Effector memory CD4-positive, alpha-beta T cell (primary cell): ENCODE measurements around the gene TMEM219.

Experiments used
- DNase-seq, 3 donors: peaks; one replicate each; pipeline ENCODE4 v3.0.0-alpha.2; 2020
- H3K27ac ChIP-seq: 2 replicates; pipeline ENCODE4 v1.7.0; 2013; ENCODE audit warnings: mild to moderate bottlenecking, low read length, moderate library complexity; ENCODE audit not compliant: insufficient read depth, poor library complexity, severe bottlenecking
- H3K27me3 ChIP-seq: replicated peaks from 2 replicates; pipeline ENCODE4 v1.7.0; 2013; ENCODE audit warnings: mild to moderate bottlenecking, low read length; ENCODE audit not compliant: insufficient read depth, control insufficient read depth, poor library complexity, severe bottlenecking
- H3K36me3 ChIP-seq: 2 replicates; pipeline ENCODE4 v1.7.0; 2013; ENCODE audit warnings: mild to moderate bottlenecking, low read length, moderate library complexity; ENCODE audit not compliant: control insufficient read depth, insufficient read depth
- H3K4me1 ChIP-seq: 2 replicates; pipeline ENCODE4 v1.7.0; 2013; ENCODE audit warnings: low read length, mild to moderate bottlenecking; ENCODE audit not compliant: control insufficient read depth, insufficient read depth, poor library complexity, severe bottlenecking
- H3K4me3 ChIP-seq: 2 replicates; pipeline ENCODE4 v1.7.0; 2013; ENCODE audit warnings: low read length, low read depth, mild to moderate bottlenecking; ENCODE audit not compliant: insufficient read depth, poor library complexity, severe bottlenecking
- H3K9me3 ChIP-seq: 2 replicates; pipeline ENCODE4 v1.7.0; 2013; ENCODE audit warnings: mild to moderate bottlenecking, low read length, moderate library complexity; ENCODE audit not compliant: control insufficient read depth
- total RNA-seq, 3 donors: gene quantifications; one replicate each; lab custom pipeline; 2026; lab: John Stamatoyannopoulos, UW

TMEM219 gene, protein sequence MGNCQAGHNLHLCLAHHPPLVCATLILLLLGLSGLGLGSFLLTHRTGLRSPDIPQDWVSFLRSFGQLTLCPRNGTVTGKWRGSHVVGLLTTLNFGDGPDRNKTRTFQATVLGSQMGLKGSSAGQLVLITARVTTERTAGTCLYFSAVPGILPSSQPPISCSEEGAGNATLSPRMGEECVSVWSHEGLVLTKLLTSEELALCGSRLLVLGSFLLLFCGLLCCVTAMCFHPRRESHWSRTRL
- 30.5 to 47.7 (median 44.9) reads per million in 3 donors for total RNA-seq

DNA sequence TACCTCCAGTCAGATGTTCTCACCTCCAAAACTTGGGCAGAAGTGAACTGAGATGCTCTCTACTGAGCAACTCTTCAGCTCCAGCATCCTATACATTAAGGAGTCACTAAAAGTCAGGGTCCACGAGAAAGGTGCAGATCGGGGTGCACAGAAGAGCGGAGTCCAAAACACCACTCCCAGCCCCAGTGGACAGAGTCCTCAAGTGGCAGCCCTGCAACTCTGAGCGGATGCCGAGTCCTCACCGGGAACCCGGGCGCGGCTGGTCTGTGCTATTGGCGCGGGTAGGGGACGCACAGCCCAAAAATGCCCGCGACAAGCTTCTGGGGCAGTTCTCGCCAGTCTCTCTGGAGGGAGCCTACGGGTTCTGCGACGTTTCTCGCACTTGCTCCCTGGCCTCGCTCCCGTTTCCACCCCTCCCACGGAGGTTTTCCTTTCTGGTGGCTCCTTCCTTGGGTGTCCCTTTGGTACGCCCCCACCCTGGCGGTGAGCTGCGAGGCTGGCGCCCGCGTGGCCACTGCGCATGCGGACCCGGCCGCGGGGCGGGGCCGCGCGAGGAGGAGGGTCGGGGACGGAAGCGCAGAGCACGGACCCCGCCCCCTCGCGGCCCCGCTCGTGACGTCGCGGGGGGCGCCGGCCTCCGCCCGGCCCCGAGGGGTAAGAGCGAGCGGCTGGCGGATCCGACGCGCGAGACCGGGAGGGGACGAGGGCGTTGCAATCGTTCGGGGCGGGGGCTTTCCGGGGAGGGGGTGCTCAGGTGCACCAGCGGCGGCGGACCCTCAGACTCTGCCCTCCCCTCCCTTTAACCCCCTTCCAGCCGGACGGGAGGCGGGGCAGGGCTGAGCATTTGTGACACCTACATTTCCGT, at the start of gene TMEM219:
Gene TMEM219 (plus strand): TSS at position 601 of the 865 bp plus-strand sequence. CDS start 1,065 bp downstream, outside the sequence.
- H3K4me3 ChIP-seq, result peak within 1 kb of the TSS; percentile 70

DNA sequence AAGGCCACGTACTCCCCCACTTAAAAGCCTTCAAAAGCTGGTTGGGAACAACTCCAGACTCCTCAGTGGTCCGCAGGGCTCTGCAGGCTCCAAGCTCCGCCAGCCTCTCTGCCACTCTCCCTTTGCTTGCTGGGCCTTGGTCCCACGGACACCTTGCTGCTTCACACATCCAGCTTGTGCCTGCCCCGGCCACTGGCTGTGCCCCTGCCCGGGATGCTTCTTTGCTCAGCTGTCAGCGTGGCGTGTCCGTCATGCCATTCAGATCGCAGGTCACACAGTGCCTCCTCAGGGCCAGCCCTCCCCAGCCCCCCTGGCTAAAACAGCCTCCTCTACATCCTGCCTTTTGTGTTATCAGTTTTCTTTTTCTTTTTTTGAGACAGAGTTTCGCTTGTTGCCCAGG, 49.8 kb upstream of the TMEM219 start:
- Histone ChIP-seq H3K27me3 (no peaks in the 10 kb centered on the region), H3K27ac (no peak overlapping the region), H3K4me1 (no peaks in the 10 kb centered on the region), H3K9me3 (no peaks in the 10 kb centered on the region), H3K36me3 (peaks cover 7% of the 10 kb centered on the region), H3K4me3 (no peak overlapping the region)
- DNase-seq, result no peak

More for the DNA sequence above, at the start of gene TMEM219:
- peak; percentile 90 to 93 (median 91) for DNase-seq
- no peaks in the 10 kb centered on the region for H3K27me3 ChIP-seq
- H3K9me3 ChIP-seq, result no peaks in the 10 kb centered on the region
- H3K4me1 ChIP-seq, result peaks cover 11% of the 10 kb centered on the region
- H3K27ac ChIP-seq, result peak within 1 kb of the TSS; percentile 87
- H3K36me3 ChIP-seq, result no peaks in the 10 kb centered on the region

DNA sequence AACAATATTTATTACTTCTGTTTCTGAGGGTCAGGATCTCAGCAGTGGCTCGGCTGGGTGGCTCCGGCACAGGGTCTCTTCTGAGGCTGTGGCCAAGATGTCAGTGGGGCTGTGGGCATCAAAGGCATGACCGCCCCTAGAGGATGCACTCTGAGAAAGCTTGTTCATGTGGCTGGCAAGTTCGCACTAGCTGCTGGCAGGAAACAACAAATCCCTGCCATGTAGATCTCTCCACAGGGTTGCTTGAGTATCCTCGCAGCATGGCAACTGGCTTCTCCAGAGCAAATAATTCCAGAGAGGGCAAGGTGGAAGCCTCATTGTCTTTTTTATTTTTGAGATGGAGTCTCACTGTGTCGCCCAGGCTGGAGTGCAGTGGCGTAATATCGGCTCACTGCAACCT, 48.4 kb upstream of the TMEM219 start:
- DNase-seq, result no peak
- Histone ChIP-seq H3K9me3 (no peaks in the 10 kb centered on the region), H3K4me3 (no peak overlapping the region), H3K4me1 (no peaks in the 10 kb centered on the region), H3K36me3 (peaks cover 12% of the 10 kb centered on the region), H3K27me3 (no peaks in the 10 kb centered on the region), H3K27ac (no peak overlapping the region)

DNA sequence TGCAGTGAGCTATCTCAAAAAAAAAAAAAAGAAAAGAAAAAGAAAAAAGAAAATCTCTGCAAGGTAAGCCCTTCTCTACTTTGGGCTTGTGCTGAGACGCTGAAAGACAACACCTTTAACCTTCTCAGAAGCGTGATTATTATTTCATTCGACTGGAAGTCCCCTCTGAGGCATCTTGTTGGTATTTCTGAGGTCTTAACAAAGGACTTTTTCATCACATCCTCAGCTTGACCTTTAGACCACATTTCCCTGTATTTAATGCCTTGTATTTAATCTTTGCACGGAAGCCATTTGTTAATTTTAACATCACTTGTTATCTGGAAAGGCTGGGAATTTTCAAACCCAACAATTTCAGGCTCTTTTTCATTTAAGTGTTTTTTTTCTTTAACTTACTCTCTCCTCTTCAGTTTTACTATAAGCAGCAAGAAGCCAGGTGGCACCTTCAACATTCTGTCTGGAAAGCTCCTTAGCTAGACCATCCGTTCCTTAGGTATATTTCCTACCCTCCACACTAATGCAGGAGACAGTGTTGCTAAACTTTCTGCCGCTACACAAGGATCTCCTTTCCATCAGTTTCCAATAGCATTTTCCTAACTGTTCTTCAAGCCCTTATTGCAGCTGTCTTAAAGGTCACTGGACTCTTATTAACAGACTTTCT, 46.2 kb upstream of the TMEM219 start:
- H3K4me1 ChIP-seq, result no peaks in the 10 kb centered on the region
- no peak for DNase-seq
- H3K36me3 ChIP-seq, result peaks cover 31% of the 10 kb centered on the region
- no peak overlapping the region for H3K27ac ChIP-seq
- H3K9me3 ChIP-seq, result no peaks in the 10 kb centered on the region
- H3K4me3 ChIP-seq, result no peak overlapping the region
- no peaks in the 10 kb centered on the region for H3K27me3 ChIP-seq

DNA sequence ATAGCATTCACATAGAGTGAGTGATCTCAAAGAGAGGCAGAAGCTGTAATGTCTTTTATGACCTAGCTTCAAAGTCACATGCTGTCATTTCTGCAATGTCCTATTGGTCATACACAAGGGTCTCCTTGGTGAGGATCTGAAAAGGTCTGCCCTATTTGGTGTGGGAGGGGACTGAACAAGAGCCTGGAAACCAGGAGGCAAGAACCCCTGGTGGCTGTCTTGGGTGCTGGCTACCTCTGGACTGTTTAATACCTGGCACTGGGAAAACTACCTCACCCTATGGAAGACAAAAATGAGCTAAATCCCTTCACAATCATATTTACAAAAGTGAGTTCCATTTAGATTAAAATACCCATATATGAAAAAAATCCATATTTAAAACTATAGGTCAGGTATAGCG, 44.9 kb upstream of the TMEM219 start:
- DNase-seq, result no peak
- no peak overlapping the region for H3K4me3 ChIP-seq
- no peaks in the 10 kb centered on the region for H3K27me3 ChIP-seq
- no peaks in the 10 kb centered on the region for H3K9me3 ChIP-seq
- peaks cover 43% of the 10 kb centered on the region for H3K36me3 ChIP-seq
- H3K27ac ChIP-seq, result no peak overlapping the region
- no peaks in the 10 kb centered on the region for H3K4me1 ChIP-seq

DNA sequence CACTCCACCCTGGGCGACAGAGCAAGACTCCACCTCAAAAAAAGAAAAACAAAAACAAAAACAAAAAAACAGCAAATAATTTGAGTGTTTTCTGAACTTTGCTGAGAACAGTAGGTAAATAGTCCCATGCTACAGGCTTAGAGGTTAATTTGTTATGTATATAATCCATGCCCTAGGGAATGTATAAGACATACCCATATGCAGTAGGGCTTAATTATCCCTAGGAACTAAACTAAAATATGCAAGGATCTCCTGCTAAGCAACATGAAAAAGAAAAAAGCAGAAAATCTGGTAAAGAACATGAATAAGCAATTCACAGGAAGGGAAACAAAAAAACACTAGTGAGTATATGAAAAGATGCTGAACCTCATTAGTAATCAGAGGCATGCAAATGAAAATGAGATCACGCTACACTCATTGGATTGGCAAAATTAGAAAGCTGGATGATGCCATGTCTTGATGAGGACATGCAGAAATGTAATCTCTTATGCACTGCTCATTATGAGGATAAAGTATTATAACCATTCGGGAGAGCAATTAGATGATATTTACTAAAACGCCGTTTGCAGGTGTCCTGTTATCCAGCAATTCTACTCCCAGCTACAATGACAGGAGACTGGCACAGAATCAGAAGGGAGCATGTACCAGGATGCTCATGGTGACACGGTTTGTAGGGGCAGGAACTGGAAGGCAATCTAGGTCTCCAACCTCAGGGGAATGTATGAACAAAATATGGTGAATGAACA, 41.4 kb upstream of the TMEM219 start:
- DNase-seq, result no peak
- Histone ChIP-seq H3K4me1 (no peaks in the 10 kb centered on the region), H3K27me3 (no peaks in the 10 kb centered on the region), H3K36me3 (peaks cover 49% of the 10 kb centered on the region), H3K4me3 (no peak overlapping the region), H3K27ac (no peak overlapping the region), H3K9me3 (no peaks in the 10 kb centered on the region)

DNA sequence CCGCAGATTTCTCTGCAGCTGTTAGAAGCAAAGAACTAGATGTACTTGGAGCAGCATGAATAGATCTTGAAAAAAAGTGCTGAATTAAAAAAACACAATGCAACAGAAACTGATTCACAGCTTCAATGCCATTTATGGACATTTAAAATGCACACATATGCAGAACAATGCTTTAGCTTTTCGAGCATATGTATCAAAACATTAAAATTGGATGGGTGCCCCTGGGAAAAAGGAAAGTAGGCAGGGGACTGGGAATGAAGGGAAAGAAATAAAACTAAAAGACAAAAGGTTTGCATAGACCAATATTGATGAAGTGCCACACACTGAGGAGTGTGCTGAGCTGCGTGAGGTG, 40.9 kb upstream of the TMEM219 start:
- no peaks in the 10 kb centered on the region for H3K9me3 ChIP-seq
- no peaks in the 10 kb centered on the region for H3K4me1 ChIP-seq
- H3K27me3 ChIP-seq, result no peaks in the 10 kb centered on the region
- H3K4me3 ChIP-seq, result no peak overlapping the region
- no peak overlapping the region for H3K27ac ChIP-seq
- no peak for DNase-seq
- H3K36me3 ChIP-seq, result peaks cover 49% of the 10 kb centered on the region

DNA sequence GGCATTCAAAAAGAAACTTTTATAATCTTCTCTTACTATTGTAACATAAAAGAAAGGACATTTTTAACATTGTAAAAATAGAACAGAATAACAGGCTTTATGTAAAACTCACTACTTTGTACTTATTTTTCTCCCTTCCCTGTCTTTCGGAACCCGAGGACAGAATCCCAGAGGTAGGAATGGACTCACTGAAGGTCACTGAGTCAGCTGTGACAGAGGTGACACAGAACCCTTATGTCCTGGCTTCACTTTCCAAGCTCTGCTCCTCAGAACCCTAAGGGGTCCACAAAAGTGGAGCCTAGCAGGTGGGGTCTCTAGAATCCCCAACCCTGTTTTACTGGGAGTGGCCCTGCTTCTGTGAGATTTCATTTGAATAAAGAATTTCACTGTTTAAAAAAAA, 39.6 kb upstream of the TMEM219 start:
- Histone ChIP-seq H3K4me3 (no peak overlapping the region), H3K27ac (no peak overlapping the region), H3K4me1 (peaks cover 7% of the 10 kb centered on the region), H3K36me3 (peaks cover 49% of the 10 kb centered on the region), H3K27me3 (no peaks in the 10 kb centered on the region), H3K9me3 (no peaks in the 10 kb centered on the region)
- no peak for DNase-seq

DNA sequence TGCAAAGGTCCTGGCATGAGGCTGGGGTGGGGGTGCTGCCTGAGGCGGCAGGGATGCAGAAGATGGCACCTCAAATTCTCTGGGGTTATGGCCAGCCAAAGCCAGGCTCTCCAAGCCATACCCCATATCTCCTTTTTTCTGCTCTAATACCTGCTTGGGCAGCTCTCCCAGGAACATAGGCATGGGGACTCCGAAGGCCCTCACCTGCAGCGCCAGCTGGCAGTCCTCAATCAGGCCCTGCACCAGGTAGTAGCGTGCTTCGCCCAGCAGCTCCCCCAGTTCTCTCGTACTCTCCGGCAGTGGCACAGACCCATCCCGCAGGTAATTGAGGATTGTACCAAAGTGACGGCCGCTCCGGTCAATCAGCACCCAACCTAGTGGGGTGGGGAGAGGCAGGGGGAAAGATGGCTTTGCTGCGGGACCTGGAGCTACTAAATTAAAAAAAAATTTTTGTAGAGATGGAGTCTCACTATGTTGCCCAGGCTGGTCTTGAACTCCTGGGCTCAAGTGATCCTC, 38.8 kb upstream of the TMEM219 start:
- H3K9me3 ChIP-seq, result no peaks in the 10 kb centered on the region
- H3K36me3 ChIP-seq, result peaks cover 44% of the 10 kb centered on the region
- no peak overlapping the region for H3K4me3 ChIP-seq
- peaks cover 7% of the 10 kb centered on the region for H3K4me1 ChIP-seq
- no peaks in the 10 kb centered on the region for H3K27me3 ChIP-seq
- DNase-seq, result no peak
- H3K27ac ChIP-seq, result no peak overlapping the region
